SK-N-SH (cell line): ENCODE measurements around the gene KRT75.

Experiments used
- TF ChIP-seq, protein P1 (sequence below): fragments of 200-600 bp; sonication (generic); IDR thresholded peaks from 2 replicates; pipeline ENCODE4 v1.6.1; 2017; ENCODE audit warnings: antibody characterized with exemption, mild to moderate bottlenecking, moderate library complexity
- TF ChIP-seq, protein P2 (sequence below): IDR thresholded peaks from 2 replicates; pipeline ENCODE4 v1.4.0; 2012; ENCODE audit warnings: low read depth

DNA sequence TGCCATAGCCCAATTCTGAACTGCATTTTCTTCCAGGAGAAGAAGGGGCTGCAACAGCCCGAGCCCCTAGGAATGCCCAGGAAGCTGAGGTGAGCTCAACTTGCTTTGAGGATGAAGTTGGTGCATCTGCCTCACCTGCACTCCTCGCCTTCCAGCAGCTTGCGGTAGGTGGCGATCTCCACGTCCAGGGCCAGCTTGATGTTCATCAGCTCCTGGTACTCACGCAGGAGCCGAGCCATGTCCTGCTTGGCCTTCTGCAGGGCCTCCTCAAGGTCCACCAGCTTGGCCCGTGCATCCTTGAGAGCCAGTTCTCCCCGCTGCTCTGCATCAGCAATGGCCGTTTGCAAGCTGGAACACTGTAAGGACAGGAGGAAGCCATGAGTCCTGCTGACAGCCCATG, 6.0 kb downstream of the KRT75 start:
- TF ChIP-seq, protein P1, sequence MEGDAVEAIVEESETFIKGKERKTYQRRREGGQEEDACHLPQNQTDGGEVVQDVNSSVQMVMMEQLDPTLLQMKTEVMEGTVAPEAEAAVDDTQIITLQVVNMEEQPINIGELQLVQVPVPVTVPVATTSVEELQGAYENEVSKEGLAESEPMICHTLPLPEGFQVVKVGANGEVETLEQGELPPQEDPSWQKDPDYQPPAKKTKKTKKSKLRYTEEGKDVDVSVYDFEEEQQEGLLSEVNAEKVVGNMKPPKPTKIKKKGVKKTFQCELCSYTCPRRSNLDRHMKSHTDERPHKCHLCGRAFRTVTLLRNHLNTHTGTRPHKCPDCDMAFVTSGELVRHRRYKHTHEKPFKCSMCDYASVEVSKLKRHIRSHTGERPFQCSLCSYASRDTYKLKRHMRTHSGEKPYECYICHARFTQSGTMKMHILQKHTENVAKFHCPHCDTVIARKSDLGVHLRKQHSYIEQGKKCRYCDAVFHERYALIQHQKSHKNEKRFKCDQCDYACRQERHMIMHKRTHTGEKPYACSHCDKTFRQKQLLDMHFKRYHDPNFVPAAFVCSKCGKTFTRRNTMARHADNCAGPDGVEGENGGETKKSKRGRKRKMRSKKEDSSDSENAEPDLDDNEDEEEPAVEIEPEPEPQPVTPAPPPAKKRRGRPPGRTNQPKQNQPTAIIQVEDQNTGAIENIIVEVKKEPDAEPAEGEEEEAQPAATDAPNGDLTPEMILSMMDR: no peak
- TF ChIP-seq, protein P2, sequence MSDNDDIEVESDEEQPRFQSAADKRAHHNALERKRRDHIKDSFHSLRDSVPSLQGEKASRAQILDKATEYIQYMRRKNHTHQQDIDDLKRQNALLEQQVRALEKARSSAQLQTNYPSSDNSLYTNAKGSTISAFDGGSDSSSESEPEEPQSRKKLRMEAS: no peak
